ENCODE measurements around the gene LBHD2. TPM values are rescaled to one million over a fixed set of nuclear protein-coding genes. Genes with fewer than 3 reads are reported as not detected.
A peak's percentile ranks its signal among the peaks of the same experiment; 100 is the strongest.
"Not testable (repeated sequence)": the region's sequence is repeated elsewhere in the genome, so short reads cannot be mapped to it uniquely, and the experiment has no call there.

Gene LBHD2
- total RNA-seq, 1 experiment from 2014 or later = not detected

- DNase-seq (ENCODE audit: low read depth, low spot score) = no peak
- H3K9me3 ChIP-seq (ENCODE audit: control insufficient read depth, insufficient read depth, low read depth, low read length) = no peaks in the 10 kb centered on the region
- no peaks in the 10 kb centered on the region for H3K27me3 ChIP-seq (ENCODE audit: control insufficient read depth, insufficient read depth, low read length)
- TF ChIP-seq SIN3A (IDR thresholded peaks at IDR 0.05; ENCODE audit: borderline replicate concordance, insufficient read depth, low read depth, low read length) (no peak), CTCF (IDR thresholded peaks at IDR 0.05) (no peak), REST (IDR thresholded peaks at IDR 0.05; ENCODE audit: insufficient read depth in 1 of 2, low read depth in 2 of 2, low read length in 1 of 2) (no peak), POLR2AphosphoS5 (IDR thresholded peaks at IDR 0.05; ENCODE audit: low read depth, low read length) (no peak), TCF7L2 (IDR thresholded peaks at IDR 0.05; ENCODE audit: low read depth, low read length) (no peak)
- CTCF ChIA-PET = no interaction called here
- BruUV-seq (replicated peaks) = TSS peak; percentile 53
- POLR2A ChIA-PET = no interaction called here
- no peak for ATAC-seq
- H3K4me1 ChIP-seq (ENCODE audit: control insufficient read depth, insufficient read depth, low read length) = peaks cover 11% of the 10 kb centered on the region
- H3K36me3 ChIP-seq (ENCODE audit: control insufficient read depth, insufficient read depth, low read length) = no peaks in the 10 kb centered on the region
- in situ Hi-C loops (cut with HindIII; ENCODE audit: low pct_unique_long_range_greater_than_20kb, low sequenced_read_pairs) = no loop called here
- no peak overlapping the region for H3K4me3 ChIP-seq (ENCODE audit: low read depth in 2 of 2, low read length in 2 of 2)
- intact Hi-C loops (cut with micrococcal nuclease; ENCODE audit: unreplicated experiment) = no loop called here
- H3K27ac ChIP-seq (ENCODE audit: low read length) = no peak overlapping the region
Measured at GRCh38 chr14:103043257-103044015, 40.6 kb upstream of the LBHD2 start.

GRCh38 chr14:103045371-103045869, 38.6 kb upstream of the LBHD2 start:
- no TSS peak for BruUV-seq (replicated peaks)
- intact Hi-C loops (cut with micrococcal nuclease; ENCODE audit: unreplicated experiment) (no loop called here), in situ Hi-C loops (cut with HindIII; ENCODE audit: low pct_unique_long_range_greater_than_20kb, low sequenced_read_pairs) (no loop called here)
- Histone ChIP-seq H3K4me3 (ENCODE audit: low read depth in 2 of 2, low read length in 2 of 2) (no peak overlapping the region), H3K36me3 (ENCODE audit: control insufficient read depth, insufficient read depth, low read length) (no peaks in the 10 kb centered on the region), H3K27me3 (ENCODE audit: control insufficient read depth, insufficient read depth, low read length) (no peaks in the 10 kb centered on the region), H3K4me1 (ENCODE audit: control insufficient read depth, insufficient read depth, low read length) (peaks cover 11% of the 10 kb centered on the region), H3K27ac (ENCODE audit: low read length) (no peak overlapping the region), H3K9me3 (ENCODE audit: control insufficient read depth, insufficient read depth, low read depth, low read length) (no peaks in the 10 kb centered on the region)
- no peak for ATAC-seq
- TF ChIP-seq TCF7L2 (IDR thresholded peaks at IDR 0.05; ENCODE audit: low read depth, low read length) (no peak), REST (IDR thresholded peaks at IDR 0.05; ENCODE audit: insufficient read depth in 1 of 2, low read depth in 2 of 2, low read length in 1 of 2) (peak; percentile 72 to 79)
- no peak for DNase-seq (ENCODE audit: low read depth, low spot score)
- POLR2A ChIA-PET = no interaction called here
- CTCF ChIA-PET = no interaction called here

GRCh38 chr14:103047453-103047852, 36.6 kb upstream of the LBHD2 start:
- in situ Hi-C loops (cut with HindIII; ENCODE audit: low pct_unique_long_range_greater_than_20kb, low sequenced_read_pairs); DNase-seq (ENCODE audit: low read depth, low spot score); H3K27ac ChIP-seq (ENCODE audit: low read length); BruUV-seq (replicated peaks); H3K36me3 ChIP-seq (ENCODE audit: control insufficient read depth, insufficient read depth, low read length); intact Hi-C loops (cut with micrococcal nuclease; ENCODE audit: unreplicated experiment); H3K27me3 ChIP-seq (ENCODE audit: control insufficient read depth, insufficient read depth, low read length); H3K4me3 ChIP-seq (ENCODE audit: low read depth in 2 of 2, low read length in 2 of 2); H3K9me3 ChIP-seq (ENCODE audit: control insufficient read depth, insufficient read depth, low read depth, low read length); ATAC-seq: not testable (repeated sequence)
- peaks cover 11% of the 10 kb centered on the region for H3K4me1 ChIP-seq (ENCODE audit: control insufficient read depth, insufficient read depth, low read length)
- CTCF ChIA-PET = interaction anchor here (0.5 kb wide), 1 partner anchor 15 kb away, joined by 5 read pairs; no protein-coding TSS in a partner anchor
- POLR2A ChIA-PET = interaction anchor here (0.6 kb wide), 1 partner anchor 25 kb away, joined by 3 read pairs; no protein-coding TSS in a partner anchor

All from Panc1 (cell line).